ENCODE data around the gene DVL1.
"Not testable (repeated sequence)": the region's sequence is repeated elsewhere in the genome, so short reads cannot be mapped to it uniquely, and the experiment has no call there.

The DVL1 gene

GRCh38 chr1:1324084-1324523 lies 25.1 kb downstream of the DVL1 start:
- DNase-seq, result no peak

DNA sequence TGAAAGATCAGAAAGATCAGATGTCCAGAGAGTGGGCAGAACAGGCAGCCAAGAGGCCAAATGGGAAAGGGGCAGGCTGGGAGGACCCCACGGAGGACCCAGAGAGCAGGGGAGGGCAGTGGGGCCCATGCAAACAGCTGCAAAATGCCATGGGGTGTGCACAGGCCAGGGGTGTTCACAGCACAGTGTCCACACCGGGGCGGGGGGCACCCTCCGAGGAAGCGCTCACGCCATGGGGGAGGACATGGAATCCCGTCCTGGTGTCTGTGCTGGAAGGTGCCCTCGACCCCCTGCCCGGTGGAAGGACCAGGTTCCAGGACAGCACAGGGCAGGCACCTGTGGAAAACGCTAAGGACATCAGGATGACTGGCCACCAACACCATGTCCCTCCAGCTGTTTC lies 26.3 kb downstream of the DVL1 start:
- no peak for DNase-seq

GRCh38 chr1:1322418-1322817 lies 26.8 kb downstream of the DVL1 start:
- no peak for DNase-seq

DNA sequence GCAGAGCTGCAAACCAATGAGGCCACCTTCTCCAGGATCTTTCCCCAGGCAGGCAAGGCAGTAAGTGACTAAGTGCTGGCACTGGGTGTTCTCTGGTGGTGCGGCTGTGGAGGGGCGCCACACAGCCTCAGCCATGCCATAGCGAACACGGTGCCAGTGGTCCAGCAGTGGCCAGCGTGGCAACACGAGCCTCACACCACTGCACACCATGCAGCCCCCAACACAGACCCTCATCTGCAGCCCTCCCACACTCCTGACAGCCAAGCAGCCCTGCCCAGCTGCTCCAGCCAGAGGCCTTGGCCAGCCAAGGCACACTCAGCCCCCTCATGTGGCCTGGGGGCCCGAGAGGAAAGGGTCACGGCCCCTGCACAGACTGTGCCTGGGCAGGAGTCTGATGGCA lies 27.7 kb downstream of the DVL1 start:
- DNase-seq, result no peak

DNA sequence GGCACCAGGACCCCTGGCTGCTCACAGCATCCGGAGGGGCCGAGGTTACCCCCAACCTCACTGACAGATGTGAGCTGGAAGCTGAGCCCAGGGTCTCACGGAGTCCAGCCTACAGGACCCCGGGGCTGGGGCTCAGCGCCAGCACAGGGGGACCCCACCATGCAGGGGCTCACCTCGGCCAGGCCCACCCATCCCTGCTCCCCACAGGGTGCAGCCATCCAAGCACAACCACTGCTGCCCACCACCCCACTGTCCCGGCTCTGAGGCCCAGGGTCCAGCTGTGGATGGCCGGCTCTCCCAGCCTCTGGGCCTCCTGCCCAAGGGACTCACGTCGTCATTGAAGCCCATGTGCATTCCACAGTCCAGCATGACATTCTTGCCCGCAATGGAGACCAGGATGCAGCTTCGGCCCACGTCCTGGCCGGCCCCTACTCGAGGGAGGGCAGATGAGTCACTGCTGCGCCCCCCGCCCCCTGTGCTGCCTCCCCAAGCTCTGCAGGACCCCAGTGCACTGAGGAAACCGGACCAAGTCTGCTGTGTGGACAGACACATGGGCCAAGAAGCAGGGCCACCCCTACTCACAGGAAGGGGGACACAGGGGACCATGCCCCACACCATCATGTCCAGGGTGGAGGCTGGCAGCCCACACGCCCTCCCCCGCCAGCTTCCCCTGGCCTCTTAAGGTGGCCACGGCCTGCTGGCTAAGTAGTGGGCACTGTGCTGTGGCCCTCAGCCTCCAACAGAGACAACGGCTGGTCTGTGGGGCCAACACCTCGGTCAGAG lies 28.4 kb downstream of the DVL1 start:
- DNase-seq, result no peak

DNA sequence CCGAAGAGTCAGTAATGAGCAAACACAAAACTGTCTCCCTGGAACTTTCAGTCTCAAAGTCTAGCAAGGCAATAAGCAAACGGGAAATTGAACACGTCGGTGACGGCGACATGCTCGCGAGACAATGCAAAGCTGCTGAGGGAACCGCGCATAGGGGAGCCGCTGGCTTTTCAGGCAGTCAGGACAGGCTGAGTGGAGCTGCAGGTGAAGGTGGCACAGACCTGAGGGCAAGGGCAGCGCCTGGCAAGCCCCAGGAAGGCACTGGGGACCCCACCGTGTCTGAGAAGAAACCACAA lies 29.6 kb downstream of the DVL1 start:
- no peak for DNase-seq

- no peak for DNase-seq
Measured at GRCh38 chr1:1318777-1319645, 30.2 kb downstream of the DVL1 start.

- no peak for DNase-seq
Measured at GRCh38 chr1:1318131-1318652, 31.0 kb downstream of the DVL1 start.

DNA sequence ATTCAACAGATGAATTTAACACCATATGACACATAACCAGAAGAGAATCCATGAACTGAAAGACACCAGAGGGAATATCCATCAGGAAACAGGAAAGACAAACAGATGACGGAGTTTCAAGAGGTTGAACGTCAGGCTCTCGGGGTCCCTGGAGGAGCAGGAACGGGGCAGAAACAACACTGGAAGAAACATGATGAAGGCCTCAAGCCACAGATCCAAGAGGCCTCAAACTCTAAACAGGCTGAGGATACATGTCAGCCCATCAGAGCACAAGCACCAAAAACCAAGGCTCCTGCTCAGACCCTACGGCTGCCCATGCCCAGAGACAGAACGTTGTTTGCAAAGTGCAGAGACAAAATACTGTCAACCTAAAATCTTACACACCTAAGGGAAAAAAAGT lies 31.8 kb downstream of the DVL1 start:
- no peak for DNase-seq

GRCh38 chr1:1316199-1316598 lies 33.0 kb downstream of the DVL1 start:
- DNase-seq, result not testable (repeated sequence)

DNA sequence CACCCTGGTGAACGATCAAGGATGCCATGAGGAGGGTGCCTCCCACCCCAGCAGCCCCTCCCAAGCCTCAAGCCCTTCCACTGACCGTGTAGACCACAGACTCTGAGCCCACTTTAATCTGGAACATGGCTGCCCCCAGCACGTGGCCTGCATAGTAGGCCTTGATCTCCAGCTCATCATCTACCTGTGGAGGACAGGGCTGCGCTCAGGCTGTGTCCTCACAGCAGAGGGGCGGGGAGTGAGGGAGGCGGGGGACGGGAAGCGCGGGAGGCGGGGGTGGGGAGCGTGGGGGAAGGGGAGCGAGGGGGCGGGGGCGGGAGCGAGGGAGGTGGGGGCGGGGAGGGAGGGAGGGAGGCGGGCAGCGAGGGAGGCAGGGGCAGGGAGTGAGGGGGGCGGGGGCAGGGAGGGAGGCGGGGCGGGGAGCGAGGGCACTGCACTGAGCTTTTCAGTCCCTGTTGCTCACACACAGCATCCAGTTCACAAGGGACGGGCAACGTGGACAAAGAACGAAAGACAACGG lies 33.7 kb downstream of the DVL1 start:
- no peak for DNase-seq

DNA sequence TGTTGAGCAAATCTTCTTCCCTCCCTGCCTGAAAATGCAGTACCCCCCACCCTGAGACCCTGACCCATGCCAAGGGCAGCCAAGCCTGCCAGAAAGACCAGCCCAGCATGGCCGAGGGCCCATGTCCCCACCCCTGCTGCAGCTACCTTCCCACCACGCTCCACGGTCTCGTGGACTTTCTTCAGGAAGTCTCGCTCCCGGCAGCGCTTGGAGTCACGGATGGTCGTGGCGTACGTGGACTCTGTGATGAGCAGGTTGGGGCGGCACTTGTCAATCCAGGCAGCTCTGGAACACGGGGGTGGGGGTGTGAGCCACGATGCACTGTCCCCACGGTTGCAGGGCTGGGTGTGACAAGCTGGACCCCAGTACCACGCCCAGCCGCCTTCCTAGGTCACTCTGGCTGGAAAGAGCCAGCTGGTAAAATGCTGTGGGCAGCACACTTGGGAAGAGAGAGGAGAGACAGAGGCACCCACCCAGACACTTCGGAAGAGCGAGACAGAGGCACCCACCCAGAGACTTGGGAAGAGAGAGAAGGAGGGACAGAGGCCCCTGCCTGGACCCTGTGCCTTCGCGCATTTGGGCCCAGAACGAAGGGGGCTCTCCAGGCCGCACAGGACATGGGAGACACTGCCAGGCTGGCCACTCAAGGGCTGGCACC lies 34.4 kb downstream of the DVL1 start:
- no peak for DNase-seq

- DNase-seq, result no peak
Measured at GRCh38 chr1:1314237-1314586, 35.0 kb downstream of the DVL1 start.

- no peak for DNase-seq
Measured at GRCh38 chr1:1313500-1314236, 35.5 kb downstream of the DVL1 start.

- DNase-seq, result no peak
Measured at GRCh38 chr1:1312450-1313314, 36.5 kb downstream of the DVL1 start.

DNA sequence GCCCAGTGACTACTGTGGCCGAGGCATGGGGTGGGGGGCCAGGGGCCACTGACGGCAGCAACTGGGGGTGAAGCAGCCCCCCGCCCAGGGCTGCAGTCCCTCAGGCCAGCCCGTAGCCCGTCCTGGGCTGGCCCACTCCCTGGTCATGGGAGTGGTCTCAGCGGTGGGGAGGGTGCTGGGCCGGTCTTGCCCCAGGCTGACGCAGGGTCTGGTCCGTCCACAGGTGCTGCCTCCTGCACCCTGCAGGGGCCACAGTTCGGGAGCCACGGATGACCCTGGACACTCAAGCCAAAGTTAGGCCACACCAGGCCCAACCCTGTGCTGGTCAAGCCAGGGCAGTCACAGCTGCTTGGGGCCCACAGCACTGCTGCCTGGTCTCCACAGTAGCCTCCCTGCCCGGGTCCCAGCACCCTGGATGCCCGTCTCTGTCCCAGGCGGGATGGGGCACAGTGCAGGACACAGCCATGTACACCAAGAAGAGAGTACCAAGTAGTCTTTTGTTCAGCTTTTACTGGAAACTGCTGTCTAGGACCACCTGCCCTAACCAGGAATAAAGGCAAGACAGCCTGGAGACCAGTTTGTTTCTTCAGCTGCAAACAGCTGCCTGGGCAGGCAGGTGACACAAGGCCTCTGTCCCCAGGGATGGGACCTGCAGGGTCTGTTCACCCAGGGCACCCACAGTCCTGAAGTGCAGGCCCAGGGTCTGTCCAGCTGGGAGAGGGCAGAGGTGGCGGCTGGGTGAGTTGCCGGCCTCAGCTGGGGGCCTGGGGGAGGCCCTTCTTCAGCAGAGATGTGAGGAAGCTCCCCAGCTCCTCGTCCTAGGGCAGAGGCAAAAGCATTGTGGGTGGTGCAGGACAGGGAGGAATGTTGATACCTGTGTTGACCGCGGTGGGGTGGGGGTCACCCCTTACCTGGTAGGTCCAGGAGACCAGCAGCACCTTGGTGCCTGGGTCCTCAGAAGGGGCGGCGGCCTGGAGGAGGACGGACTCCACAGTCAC lies 37.8 kb downstream of the DVL1 start:
- no peak for DNase-seq

DNA sequence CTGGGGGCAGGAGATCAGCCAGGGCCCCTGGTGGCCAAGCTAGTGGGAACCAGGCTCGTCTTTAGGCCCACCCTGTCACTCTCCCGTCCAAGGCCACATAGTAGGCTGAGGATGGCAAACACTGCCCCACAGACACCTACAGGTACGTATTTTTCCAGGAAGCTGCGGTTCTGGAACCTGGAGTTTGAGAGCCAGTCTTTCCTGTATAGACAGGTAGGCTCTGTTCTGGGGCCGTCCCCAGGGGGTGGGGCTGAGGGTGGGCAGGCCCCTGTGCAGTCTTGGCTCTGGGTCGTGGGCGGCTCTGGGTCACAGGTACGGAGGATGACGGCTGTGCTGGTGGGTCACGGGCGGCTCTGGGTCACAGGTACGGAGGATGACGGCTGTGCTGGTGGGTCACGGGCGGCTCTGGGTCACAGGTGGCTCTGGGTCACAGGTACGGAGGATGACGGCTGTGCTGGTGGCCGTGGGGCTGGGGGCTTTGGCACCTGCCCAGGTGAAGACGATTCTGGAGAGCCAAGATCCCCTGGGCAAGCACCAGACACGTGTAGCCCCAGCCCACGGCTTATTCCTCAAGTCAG lies 38.7 kb downstream of the DVL1 start:
- no peak for DNase-seq

DNA sequence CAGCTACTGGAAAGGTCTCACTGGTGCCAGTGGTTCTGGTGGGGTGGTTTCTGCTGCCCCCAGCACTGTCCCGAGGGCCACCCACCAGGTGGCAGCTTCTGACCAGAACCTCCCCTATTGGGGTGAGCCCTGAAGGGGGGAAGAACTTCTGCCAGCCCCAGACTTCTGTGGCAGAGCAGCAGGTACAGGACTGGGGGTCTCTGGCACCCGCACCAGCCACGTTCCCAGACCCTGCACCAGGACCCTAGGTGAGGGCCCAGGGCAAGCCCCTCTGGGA lies 39.2 kb downstream of the DVL1 start:
- DNase-seq, result no peak

- no peak for DNase-seq
Measured at GRCh38 chr1:1309251-1310108, 39.7 kb downstream of the DVL1 start.

Measured in stimulated activated naive CD4-positive, alpha-beta T cell treated with Interleukin-2 at 50 U/mL for 16 hours (primary cell).